DMS 273 treated with DMSO at 0.1 percent for 48 hours (cell line): Measurements from ENCODE around the gene LANCL3.
"Not testable (repeated sequence)": the region's sequence is repeated elsewhere in the genome, so short reads cannot be mapped to it uniquely, and the experiment has no call there.

Experiments used
- DNase-seq: peaks from one replicate; lab custom pipeline; 2025; lab: John Stamatoyannopoulos, UW

Gene LANCL3

DNA sequence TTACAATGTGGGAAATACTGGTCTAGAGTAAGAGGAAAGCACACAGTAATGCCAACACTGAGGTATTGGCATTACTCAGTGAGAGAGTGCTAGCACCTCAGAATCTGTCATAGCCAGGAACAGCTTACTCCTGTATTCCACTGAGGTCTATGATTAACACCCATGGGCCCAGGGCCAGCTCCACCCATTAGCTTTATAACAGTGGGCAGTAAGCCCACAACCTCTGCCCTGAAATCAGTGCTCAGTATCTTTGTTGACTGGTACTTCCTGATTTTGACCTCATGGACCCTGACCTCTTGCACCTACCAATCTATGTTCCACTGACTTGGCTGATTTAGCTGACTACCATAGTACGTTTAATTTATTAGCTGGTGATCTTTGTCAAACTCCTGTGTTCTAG lies 56.1 kb downstream of the LANCL3 start:
- no peak for DNase-seq

DNA sequence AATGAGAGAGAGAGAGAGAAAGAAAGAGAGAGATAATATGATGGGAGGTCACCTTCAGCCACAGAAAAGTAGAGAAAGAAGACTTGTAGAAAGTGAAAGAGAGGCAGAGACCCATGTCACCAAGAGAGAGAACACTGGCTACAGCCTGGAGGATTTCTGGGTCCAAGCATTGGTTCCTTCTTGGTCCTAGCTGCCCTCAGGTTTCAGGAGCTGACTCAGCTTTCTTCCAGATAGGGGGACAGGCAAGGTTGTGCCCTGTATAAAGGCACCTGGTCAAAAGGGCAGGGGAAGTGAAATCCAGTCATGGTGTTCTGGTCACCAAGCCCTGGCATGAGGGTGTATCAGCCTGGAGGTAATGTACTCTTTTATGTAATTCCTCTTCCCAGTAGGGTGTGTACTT lies 66.6 kb downstream of the LANCL3 start:
- no peak for DNase-seq

DNA sequence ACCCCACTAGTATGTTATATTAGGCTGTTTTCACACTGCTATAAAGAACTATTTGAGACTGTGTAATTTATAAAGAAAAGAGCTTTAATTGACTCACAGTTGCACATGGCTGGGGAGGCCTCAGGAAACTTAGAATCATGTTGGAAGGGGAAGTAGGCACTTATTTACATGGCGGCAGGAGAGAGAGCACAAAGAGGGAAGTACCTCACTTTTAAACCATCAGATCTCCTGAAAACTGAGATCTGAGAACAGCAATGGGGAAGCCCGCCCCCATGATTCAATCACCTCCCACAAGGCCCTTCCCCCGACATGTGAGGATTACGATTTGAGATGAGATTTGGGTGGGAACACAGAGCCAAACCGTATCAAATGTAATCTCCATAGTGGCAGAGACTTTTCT lies 68.7 kb downstream of the LANCL3 start:
- no peak for DNase-seq

DNA sequence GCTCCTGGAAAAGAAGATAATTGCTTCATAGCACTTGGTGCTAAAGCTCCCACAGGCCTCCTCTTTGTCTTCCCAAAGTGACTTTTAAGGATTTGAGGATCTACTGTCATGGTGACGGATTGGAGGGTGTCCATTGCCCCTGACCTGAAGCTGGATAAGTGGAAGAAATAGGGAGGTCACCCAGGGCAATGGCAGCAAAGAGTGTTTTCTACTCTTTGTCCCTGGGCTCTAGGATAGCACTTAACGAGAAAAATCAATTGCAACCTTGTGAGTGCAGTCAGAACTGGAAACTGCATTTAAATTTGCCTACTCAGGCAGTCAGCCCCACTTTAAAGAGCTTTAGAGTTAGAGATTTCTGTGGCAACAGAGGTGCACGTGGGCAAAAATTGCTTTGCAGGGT lies 70.4 kb downstream of the LANCL3 start:
- DNase-seq: no peak

DNA sequence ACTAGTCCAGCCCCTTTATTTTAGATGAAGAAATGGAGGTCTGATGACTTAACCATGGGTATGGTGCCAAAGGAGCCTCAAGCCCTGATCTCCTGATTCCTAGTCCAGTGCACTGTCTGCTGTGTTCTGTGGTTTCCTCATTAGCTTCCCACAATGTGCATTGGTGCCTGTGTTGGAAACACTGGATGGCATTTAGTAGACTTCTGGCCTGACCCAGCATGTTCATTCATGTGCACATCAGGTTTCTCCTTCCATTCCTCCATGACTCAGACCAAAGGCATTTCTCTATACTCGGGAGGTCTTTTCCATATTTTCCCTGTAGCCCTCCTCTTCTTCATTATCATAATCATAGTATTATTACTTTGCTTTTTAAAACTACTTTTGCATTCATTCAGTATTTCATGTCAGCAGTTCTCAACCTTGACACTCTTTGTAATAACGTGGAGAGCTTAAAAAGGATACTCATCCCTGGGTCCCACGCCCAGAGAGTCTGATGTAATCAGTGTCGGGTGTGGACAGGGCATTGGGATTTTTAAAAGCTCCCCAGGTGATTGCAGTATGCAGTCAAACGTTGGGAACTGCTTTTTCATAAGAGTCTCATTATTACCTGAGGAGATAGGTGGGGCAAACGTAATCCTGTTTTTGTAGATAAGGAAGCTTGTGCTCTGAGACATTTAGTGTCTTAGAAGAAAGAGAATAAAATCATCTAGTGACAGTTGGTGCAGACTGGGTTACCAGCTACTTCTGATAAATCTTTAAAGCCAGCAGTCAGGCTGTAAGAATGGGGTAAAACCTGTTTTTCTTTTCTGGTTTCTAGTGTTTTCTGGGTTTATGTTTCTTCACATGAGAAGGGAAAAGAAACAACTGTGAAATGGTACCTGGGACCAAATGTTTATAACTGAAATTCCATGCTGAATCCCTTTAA lies 73.2 kb downstream of the LANCL3 start:
- no peak for DNase-seq

DNA sequence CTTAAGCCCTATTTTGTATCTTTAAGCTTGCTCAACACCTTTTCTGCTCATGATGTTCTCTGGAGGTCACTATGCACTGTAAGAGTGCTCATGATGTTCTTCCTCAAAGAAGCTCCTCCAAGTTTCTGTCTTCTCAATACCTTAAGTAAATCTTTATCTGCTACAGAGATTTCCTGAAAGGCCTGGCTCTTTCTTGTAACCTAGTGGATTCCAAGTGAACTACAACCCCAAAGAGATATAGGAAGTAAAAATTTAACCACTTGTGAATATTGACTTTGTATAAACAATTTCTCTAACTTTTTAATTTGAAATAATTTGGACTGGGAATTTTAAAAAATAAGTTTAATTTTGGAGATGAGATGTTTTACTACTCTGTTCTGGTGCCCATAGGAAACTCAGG lies 74.8 kb downstream of the LANCL3 start:
- no peak for DNase-seq

DNA sequence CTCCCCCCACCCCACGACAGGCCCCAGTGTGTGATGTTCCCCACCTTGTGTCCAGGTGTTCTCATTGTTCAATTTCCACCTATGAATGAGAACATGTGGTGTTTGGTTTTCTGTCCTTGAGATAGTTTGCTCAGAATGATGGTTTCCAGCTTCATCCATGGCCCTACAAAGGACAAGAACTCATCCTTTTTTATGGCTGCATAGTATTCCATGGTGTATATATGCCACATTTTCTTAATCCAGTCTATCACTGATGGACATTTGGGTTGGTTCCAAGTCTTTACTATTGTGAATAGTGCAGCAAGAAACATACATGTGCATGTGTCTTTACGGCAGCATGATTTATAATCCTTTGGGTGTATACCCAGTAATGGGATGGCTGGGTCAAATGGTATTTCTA lies 79.4 kb downstream of the LANCL3 start:
- not testable (repeated sequence) for DNase-seq

DNA sequence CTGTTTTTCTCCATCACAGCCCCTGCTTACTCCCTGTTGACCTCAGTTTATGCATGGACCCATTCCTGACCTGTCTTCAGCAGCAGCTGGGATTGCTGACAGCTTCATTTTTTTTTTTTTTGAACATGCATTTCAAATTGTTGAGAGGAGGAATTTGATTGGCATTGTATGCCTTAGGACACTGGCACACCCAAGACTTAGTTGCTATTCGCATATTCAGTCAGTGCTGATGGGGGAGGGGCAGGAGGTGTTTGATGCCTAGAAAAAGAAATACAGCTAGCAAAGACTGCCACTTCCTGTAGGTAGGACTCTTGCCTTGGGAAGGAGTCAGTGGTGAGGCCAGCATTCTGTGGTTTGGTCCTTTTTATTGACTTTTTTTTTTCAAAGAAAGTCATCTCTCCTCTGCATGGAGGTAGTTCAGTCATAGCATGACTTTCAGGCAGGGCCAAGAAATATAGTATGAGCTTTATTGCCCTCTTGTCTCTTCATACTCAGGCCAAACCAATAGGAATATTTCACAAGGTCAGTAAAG lies 80.5 kb downstream of the LANCL3 start:
- DNase-seq: no peak

DNA sequence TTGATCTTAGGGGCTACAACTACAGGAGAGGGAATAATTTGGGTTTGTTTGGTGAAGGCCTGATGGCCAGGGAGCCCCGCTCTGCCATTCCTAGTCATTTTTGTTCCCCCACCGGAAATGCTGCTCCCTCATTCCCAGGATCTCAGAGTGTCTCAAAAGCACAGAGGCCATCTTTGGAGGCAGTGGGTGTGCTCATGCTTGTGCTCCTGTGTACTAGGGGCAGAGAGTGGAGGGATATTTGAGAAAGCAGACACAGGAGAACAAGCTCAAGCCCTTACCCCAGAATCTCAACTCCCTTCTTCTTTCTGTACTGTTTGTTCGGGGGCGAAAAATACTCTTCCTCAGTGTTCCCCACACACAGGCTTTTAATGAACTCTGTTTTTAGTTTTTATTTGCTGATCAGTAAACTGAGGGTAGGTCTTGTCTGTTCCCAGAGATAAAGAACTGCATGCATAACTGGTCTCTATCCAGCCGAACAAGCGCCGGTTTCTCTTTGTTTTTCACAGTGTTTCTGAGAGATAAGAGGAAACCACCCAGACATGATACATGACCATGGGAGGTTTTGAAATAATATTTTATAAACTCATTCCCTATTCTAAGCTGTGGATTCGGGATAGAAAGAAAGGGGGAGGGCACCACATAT lies 81.2 kb downstream of the LANCL3 start:
- no peak for DNase-seq

DNA sequence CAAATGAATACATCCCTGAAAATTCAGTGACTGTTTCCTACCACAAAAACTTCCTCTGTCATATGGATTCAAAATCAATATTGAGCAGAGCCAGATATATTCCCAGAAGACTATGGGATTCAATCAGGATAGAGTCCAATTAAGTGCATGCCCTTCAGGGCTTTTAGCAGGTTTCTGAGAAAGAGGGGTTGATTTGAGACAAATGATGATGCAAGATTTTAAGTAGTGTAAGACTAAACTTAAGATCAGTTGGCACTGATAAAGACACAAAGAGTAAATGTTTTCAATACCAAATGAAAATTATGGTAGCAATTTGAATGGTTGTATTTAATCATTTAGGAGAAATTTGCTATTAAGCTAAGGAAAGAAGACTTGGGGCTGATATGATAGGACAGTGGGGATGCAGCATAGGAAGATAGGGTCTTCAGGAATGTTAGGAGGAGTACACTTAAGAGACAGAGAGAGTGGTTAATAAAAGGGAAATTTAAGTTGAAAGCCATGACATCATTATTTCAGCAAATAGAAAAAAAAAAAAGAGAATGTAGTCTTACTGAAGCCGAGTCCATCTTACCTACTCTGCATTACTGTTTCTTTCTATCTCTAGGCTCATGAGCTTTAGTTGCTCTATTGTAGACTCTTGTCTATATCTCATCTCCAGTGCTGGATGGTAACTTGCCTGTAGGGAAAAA lies 82.1 kb downstream of the LANCL3 start:
- no peak for DNase-seq

DNA sequence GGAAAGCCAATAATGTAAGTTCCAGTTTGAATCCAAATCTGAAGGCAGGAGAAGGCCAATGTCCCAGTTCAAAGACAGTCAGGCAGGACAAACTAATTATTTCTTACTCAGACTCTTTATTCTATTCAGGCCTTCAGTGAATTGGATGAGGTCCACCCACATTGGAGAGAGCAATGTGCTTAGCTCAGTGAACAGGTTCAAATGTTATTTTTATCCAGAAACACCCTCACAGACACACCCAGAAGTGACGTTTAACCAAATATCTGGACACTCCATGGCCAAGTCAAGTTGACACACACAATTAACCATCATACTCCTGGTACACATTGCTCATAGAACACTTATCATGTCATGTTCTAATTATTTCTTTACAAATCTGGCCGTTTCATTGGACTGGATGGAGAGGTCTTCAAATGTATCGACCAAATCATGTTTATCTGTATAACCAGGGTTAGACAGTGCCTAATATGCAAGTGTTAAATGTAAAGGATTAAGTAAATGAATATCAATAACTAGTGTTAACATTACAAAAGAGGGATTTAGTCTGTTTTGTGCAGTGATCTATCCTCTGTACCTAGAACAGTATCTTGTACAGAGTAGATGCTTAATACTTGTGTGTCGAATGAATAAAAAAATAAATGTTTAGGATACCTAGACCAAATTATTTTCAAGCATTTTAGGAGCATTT lies 87.0 kb downstream of the LANCL3 start:
- no peak for DNase-seq

DNA sequence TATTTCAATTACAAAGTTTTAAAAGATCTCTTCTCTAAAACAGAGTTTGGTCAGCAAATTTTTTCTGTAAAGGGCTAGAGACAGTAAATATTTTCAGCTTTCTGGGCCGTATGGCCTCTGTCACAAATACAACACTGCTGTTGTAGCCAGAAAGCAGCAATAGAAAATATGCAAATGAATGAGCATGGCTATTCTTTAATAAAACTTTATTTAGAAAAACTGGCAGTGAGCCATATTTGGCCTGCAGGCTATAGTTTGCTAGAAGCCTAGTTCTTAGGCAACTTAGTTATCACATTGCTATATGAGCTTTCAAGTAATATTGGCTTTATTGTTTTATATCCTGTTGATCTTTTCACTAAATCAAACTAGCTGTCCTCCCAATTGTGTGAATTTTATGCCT lies 87.6 kb downstream of the LANCL3 start:
- no peak for DNase-seq

DNA sequence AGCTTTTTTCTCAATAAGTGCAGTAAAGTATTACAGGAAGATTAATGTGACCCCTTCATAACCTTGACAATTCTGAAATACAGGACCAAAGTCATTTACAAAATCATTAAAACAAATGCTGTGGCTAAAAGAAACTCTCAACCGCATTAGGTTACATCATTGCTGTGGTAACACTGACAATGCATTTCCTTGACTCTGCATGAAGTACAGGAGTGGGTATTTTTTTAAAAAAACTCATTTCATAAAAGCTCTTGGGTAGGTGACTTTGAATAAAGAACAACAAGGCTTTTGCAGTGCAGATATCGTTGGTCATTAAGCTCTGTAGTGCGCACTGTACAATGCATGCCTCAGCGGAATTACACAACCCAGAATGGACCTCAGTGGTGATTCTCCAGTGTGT lies 90.7 kb downstream of the LANCL3 start:
- no peak for DNase-seq

DNA sequence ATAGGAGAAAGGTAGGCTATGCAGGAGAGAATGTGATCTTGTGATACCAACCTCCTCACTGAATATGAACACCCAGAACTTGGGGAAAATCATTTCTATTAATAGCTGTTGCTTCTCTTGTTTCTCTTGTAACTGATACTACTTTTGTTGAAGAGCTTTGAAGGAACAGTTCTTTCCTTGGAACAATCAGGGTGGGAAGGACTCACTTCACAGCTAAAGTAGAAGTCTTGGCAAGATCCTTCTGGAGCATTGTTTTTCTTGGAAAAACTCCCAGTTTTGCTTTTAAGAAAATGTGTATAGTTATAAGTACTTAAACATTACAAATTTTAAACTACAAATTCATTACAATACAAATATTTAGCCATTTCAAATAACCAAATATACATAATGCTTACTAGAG lies 95.1 kb downstream of the LANCL3 start:
- DNase-seq: no peak

DNA sequence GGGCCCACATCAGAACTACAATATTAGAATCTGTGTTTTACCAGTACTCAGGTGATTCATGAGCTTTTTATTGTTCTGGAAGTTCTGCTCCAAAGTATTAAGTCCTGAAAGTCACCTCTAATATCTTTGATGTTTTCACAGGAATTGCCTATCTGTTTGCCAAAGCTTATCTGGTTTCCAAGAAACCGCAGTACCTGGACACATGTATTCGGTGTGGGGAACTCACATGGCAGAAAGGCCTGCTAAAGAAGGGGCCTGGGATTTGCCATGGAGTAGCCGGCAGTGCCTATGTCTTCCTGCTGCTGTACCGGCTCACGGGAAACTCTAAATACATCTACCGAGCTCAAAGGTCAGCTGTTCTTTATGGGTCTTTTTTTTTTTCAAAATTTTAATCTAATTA lies 95.7 kb downstream of the LANCL3 start:
- DNase-seq: no peak

DNA sequence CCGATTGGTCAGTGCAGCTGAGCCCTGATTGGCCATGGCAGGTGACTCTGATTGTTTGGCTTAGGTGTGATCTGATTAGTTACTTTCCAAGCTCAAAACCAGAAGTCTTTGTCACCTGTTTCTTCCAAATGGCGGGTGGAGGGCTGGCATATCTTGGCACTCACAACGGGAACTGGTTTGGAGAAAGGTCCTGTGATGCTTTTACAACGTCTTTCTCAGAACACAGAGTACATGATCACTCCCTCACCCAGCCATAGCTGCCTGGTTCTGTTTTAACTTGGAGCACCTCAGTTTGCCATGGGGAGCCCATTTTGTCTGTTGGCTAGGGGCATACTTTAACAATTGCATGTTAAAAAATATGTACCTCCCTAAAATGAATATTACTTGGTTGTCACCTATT lies 101.1 kb downstream of the LANCL3 start:
- DNase-seq: no peak

DNA sequence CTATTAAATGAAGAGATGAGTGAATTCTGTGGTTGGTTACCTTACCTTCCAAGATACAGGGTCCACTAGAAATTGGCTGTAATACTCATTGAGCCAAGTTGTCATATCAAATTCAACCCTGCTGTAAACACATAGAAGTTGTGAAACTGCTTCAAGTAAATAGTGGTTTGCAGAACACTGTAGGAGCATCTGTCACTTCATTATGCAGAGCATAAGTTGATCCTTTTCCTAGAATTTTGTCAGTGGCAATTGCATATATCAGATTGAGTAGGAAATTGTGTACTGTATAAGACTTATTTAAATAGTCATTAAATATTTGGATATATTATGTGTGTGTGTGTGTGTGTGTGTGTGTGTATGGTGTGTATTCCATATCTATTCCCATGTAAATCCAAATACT lies 105.3 kb downstream of the LANCL3 start:
- no peak for DNase-seq

DNA sequence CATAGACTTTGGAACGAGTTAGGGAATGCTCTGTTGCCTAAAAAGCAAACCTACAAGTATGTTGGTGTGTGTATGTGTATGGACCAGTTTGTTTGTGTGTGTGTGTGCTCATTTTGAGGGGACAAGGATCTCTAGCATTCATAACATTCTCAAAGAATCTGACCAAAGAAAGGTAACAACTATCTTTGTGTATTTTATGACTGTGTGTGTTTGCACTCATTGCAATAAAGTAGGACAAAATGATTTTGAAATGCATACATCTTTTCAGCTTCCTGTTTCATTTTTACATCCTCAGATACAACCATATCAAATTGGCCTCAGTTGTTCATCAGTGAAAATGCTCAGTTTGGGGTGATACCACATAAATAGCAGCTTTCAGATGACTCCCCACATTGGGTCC lies 105.8 kb downstream of the LANCL3 start:
- DNase-seq: no peak

DNA sequence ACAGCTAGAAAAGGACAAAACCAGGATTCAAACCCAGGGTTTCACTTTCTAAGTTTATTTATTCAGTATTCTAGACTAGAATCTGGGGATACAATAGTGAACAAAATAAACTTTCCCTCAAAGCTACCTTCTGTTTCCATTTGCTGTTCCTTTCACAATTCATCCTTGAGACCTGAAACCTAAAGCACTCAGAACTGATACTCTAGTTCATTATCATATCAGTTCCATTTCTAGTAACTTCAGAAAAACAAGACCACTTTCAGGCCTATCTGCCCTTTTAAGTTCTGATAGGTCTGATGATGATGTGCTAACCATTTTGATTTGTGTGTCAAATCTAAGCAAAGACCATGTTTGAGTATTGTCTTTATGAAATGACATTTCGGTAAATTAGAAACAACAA lies 106.3 kb downstream of the LANCL3 start:
- no peak for DNase-seq

DNA sequence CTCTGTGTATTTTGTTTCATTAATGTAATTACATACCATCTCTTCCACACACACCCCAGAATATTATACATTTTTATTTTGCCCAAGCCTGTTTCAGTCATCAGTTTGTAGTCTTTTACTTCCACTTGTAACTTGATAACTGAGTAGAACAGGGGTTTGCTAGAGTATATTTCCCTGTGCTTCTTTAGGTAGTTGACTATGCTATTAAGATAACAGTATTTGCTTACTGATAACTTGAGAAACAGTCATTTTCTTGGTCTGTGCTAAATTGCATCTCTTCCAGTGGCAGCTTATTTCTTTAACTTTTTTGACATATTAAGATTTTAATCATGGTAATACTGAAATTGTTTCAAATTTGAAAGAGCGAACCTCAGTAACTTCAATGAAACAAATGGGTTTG lies 107.1 kb downstream of the LANCL3 start:
- no peak for DNase-seq

DNA sequence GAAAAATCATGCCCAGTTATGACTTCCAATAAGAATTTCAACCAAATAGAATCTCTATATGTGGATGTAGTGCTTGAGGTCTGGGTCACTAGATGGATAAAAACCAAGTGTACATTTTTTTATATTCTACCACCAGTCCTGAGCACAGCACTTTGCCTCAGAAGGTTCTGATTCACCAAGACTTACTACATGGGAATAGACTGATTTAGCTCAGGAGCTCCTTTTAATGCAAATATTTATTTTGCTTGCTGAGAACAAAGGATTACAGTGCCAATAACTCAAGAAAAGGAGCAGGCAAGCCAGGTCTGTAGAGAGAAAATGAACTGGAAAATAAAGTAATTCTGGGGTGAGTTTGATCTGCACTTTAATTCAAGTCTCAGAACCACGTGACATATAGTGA lies 107.8 kb downstream of the LANCL3 start:
- DNase-seq: no peak

DNA sequence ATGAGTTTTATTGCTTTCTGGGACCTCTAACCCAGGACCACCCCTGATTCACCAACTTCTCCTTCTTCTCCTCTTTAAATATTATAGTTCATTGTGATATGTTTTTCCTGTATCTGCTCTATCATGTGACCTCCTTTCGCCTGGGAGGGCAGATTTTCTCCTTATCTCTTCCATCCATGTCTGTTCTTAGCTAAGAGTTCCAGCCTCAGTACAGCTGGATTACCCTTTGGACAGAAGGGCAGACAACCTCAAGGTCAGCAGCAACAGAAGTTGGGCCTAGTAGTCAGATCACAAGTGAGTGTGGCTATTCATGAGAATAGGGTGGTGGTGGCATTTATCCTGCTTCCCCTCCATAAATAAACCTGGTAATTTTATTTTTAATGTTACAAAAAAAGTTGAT lies 108.4 kb downstream of the LANCL3 start:
- DNase-seq: no peak
